ENCODE measurements around the gene NTN1.

NTN1 gene

GRCh38 chr17:9120471-9120870 is 99.2 kb downstream of the NTN1 start:
- no peak for DNase-seq

DNA sequence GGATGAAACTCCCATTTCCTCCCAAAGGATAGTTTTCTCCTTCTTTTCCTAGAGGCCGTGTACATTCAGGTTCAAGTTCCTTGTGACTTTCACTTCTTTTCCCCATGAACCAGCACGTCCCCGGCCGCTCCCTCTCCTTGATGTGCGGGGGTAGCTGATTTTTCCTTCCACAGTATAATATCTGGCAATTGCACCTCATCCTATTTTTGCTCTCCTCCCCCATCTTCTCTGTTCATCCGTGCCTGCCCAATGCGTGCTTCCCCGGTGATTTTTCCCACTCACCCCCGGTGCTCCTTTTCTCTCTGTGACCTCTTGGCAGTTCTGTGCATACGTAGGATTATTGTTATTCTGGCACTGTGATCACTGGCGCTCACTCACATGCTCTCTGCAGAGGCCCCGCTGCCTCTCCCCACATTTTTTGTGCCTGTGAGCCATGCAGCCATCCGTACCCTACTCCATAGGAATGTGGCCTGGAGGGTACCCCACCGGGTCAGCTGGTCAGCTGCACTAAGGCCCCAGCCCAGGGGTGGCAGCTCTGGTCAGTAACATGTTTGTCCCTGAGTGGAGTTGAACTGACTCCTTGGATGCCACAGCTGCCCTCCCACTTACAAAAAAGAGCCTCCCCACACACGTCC is 100.0 kb downstream of the NTN1 start:
- DNase-seq = no peak

DNA sequence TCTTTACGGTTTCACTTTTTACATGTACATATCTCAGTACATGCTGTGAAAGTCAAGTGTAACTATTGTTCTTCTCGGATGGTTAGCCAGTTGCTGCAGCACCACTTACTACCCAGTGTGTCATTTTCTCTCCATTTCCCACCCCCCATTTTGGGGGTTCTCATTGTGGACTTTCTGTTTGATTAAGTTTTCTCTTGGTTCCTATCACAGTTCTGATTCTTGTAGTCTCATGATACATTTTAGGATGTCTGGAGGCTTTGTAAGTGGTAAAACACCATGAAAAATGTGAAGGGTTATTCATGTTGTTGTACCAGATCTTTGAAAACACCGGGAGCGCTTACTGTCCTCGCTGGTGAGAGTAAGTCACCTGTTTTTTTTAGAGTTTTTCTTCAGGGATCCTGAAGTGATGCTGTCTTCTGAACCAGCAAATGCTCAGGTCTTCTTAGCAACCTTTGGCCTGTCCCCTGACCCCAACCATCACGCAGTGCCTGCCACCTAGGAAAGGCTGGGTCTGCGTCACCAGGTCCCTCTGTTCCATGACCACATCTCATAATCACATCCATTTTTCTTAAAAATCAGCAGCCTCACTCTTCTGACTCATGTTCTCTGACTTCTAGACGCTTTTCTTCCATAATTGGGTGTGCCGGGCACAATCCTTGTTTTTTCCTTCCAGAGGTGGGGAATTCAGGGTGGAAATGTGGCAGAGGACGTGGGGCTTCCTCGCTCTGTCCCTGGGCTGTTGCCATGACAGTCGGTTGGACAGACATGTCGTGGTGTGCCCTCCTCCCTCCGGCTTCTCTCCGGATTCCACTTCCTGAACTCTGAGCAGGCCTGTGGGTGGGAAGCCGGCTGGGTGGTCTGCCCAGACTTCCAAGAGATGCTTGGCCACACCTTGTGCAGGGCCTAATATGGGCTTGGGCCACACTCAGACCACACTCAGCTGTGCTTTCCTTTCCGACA is 102.6 kb downstream of the NTN1 start:
- DNase-seq = no peak

DNA sequence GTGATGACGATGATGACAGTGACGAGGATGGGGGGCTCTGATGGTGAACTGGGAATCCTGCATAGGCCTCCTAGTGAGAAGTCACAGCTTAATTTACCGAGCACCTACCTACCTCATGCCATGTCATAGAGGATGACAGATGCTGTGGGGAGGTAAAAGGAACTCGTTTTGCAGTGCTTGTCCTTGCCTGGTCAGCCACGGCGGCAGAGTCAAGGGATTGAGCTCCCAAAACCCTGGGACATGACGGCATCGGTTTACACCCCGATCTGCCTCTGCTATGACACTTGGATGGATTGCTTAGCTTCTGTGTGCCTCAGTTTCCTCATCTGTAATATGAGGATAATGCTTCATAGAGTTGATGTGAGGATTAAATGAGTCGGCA is 103.2 kb downstream of the NTN1 start:
- DNase-seq = no peak

DNA sequence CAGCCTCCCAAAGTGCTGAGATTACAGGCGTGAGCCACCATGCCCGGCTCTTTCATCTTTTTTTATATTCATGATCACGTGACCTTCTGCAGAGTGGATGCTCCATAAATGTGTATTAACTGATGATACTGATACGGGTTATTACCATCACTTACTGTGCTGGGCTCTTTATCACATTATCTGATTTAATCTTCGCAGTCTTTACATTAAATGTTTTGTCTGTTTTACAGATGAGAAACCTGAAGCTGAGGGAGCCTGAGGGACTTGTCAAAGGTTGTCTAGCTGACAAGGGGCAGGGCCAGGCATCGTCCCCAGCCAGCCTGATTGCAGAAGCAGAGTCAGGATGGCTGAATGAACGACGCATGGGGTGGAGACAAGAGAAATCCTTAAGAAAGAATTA is 104.4 kb downstream of the NTN1 start:
- DNase-seq = no peak

- no peak for DNase-seq
These were observed 106.0 kb downstream of the NTN1 start for GRCh38 chr17:9127340-9127739.

DNA sequence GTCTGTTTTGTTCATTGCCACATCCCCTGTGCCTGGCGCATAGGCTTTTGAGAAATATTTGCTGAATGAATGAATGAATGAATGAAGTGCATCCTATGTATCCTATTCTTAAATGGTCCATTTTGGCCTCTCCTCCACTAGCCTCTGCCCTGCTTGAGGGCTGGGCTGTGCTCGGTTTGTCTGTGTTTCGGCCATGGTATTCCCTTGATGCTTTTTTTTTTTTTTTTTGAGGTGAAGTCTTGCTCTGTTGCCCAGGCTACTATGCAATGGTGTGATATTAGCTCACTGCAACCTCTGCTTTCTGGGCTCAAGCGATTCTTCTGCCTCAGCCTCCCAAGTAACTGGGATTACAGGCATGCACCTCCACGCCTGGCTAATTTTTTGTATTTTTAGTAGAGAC is 110.1 kb downstream of the NTN1 start:
- DNase-seq = no peak

DNA sequence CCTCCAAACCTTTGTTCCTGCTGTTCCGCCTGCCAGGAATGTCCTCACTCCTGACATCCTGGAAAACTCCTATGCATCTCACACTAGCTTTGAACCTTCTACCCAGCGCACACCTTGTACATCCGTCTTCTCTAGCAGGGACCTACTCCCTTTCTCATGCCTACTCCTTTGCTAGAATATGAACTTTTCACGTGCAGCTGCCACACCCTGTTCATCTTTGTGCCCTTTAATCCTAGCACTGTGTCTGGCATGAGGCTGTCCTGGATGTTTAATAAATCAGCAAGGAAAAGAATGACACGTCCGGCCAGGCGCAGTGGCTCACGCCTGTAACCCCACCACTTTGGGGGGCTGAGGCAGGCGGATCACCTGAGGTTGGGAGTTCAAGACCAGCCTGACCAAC is 111.0 kb downstream of the NTN1 start:
- no peak for DNase-seq

DNA sequence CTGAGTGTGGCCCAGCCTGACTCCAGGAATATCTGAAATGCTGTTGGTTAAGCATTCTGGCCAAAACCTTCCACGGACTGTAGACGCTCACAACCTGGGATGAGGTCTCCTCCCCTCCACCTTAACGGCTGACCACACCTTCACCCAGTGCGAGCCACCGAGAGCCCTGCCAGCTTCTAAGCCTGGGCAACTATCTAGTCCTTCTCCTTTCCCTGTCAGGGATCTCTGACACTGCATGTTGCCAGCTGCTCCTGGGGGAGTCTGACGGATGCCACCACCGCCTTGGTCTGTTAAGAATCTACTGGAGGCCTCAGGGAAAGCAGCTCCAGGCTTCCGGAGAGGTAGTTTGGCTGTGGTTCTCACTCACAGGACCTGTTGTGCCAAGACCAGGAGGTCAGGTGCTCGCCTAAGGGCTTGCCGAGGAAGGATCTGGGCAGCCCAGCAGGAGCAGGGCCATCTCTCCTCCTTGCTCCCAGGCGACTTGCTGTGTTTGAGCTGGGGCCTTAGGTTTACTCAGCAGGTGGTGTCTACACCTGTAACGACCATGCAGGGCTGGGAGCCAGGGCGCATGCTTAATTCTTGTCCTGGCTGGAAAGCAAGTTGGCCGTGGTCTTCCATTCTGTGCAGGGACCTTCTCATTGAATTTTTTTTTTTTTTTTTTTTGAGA is 111.8 kb downstream of the NTN1 start:
- no peak for DNase-seq

DNA sequence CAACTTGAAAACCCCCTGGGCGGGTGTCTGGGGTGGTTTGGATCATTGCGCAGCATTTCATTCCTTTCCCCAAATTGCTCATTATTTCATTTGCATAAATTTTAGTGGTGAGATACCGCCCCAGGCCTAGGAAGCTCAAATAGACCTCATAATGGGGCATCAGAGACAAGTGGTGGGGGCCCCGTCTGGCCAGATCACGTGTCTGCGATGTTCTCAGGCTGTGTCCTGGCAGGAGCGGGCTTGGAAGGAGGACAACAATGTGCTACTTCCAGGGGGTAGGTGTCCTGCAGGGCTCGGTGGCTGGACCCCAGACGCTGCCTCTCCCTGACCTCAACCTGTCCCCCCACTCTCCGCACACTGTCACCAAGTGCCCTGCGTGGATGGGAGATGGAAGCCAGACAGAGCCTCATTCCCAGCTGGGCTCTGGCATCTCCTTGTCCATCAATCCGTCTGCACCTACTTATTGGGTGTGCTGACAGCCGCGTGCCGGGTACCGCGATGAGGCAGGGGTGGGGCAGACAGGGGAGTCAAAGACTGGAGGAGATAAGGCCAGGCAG is 116.9 kb downstream of the NTN1 start:
- no peak for DNase-seq

DNA sequence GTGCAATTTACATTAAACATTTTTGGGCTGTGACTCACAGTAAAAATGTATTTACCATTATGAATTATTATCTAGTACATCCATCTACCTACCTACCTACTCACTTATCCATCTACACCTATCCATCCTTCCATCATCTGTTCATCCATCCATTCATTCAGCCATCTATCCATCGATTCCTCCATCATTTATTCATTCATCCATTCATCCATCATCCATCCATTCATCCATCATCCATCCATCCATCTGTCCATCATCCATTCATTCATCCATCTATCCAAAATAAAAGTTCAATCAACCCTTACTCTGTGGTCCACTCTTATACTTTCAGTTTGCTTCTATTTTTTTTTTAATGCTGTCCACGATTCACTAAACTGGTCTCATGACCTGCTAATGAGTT is 118.4 kb downstream of the NTN1 start:
- no peak for DNase-seq

- DNase-seq = no peak
These were observed 119.5 kb downstream of the NTN1 start for GRCh38 chr17:9140550-9141424.

- DNase-seq = no peak
These were observed 120.1 kb downstream of the NTN1 start for GRCh38 chr17:9141425-9141753.

DNA sequence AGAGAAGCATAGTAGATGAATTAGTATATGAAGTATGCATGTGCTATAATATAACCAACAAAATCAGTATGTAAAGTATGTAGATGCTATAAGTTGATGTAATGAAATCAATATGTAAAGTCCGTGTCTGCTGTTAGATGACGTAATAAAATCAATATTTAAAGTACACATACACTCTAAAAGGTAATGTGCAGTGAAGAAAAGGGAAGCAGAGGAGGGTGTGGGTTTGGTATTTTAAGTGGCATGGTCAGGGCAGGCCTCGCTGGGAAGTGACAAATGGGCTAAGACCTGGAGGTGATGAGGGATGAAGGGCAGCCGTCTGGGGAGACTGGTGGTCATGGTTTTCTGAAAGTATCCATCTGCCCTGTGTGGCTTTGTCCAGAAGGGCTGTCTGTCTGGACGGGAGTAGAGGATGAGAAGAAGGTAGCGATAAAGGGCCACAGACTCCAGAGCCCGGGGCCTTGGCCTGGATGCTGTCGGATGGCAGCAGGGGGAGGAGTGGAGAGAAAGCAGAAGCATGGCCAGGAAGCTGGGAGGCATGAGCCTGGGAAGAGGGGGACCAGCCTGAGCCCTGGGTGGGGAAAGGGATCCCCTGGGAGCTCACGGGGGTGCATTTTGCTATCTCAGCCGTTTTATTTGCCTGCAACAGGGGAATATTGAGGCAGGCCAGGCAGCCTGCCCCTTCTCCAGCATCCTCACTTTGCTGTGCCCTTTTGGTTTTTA is 121.6 kb downstream of the NTN1 start:
- no peak for DNase-seq

DNA sequence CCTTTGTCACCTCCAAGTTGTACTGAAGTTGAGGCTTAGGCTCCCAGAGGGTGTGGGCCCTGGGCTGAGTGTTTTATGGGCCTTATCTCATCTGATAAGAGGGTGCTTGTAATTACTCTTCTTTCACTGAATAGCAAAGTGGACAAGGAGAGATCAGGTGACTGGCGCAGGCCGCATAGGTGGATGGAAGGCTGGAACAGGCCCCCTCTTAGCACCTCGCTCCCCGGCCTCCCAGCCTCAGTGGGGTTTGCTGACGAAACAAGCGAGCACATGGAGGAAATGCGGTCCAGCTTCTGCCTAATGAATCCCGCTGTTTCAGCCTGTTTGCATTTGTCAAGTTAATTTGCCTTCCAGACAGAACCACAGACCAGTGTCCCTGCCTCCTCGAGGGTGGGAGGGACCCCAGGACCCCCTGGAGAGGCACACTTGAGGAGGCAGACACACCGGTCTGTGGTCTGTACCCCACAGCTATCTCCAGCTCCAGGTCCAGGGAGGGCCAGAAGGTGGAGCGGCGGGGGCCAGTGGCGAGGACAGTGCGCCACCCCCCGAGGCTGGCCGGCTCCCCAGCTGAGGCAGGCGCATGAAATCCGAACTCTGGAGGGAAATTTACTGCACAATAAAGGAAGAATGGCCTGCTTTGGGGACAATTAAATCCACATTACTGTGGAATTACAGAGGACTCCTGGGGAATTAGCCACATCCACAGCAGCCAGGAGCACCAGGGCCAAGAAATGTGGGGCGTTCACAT is 123.4 kb downstream of the NTN1 start:
- DNase-seq = no peak

DNA sequence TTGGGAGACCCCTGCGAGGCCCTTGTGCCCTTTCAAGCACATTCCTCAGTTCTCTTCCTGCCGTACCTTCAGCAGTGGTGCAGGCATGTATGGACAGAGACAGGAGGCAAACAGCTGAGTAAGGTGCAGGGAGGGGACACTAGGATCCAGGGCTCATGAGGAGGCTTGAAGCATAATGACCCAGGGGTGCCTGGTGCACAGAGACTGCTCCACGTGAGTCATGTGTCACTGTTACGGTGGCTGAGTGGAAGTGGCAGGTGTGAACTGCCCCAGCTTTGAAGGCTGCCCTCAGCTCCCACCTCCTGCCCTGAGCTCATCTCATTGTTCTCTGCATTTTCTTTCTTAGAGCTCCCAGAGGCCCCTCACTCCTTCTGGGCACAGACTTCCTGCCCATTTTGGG is 124.8 kb downstream of the NTN1 start:
- no peak for DNase-seq

GRCh38 chr17:9148905-9149525 is 127.7 kb downstream of the NTN1 start:
- no peak for DNase-seq

GRCh38 chr17:9150446-9151090 is 129.3 kb downstream of the NTN1 start:
- DNase-seq = no peak

- DNase-seq = peak in 5 of 58 donors; percentile 2 to 9 (median 3)
These were observed 129.8 kb downstream of the NTN1 start for GRCh38 chr17:9151091-9151490.

Data from anterior cingulate cortex (tissue), 58 donors.